Activated CD4-positive, CD25-positive, alpha-beta regulatory T cell treated with anti-CD3 and anti-CD28 coated beads, Interleukin-2, amount 50 U/mL, for 16 hours (primary cell): ENCODE results near the gene WNK1.

ENCODE experiments used
- DNase-seq: peaks from one replicate; pipeline ENCODE4 v3.0.0-alpha.2; 2020; ENCODE audit warnings: low read depth, low spot score

The WNK1 gene

DNA sequence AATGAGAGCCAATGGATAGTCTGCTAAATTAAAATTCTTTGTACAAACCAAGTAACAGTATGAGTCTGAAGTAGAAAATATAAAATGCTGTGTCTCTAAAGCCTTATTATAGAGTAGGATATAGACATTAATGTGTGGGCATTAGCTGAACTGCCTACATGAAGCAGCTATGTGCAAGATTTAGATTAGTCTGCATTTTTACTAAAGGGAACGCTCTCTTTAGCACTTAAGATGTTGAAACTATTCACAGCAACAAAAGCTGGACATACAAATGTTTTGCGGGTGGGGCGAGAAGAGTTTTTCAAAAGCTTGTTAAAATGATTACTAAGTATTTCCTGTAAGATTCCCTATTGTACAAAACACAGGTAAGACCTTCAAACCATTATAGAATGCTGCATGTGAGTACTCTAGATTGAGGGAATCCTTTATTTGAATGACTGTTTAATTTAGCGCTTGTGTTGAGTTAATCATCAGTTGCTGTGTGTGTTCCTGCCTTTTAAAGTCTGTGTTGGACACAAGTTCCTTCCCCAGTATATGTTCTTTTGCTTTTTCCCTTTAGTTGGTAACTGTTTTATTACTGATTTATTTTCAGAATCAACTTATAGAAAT lies 110.0 kb downstream of the WNK1 start:
- DNase-seq, result no peak

DNA sequence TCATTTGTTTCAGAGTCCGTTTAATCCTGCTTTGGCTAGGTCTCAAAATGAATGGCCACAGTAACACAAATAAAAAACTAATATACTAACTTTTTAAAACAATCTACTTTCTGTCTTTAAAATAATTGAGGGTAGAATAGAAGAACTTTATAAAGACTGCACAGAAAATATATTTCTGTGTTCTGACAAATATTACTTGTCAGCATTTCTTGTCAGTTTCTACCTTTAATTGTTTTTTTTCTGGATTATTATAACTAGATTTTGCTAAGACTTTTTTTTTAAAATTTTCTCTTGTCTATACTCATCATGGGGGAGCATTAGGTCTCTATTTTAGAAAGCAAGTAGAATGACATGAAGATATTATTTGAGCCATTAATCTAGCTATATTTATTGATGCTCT lies 110.9 kb downstream of the WNK1 start:
- DNase-seq, result no peak

DNA sequence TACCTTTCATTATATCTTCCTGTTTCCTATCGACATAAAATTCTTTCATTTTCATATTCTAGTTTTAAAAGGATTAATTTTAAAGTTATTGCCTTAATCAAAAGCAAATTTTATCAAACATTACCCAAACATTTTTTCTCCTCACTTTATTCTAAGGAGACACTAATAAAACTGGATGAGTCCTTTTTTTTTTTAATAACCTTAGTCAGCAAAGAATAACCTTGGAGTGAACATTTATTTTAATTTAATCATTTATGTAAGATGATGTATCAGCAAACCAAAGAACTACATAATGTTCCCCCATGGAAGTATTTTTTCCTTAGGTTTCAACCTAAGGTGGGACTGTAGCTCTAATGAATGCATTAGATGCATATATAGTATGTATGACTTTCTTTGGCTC lies 113.2 kb downstream of the WNK1 start:
- no peak for DNase-seq

GRCh38 chr12:867905-868304 lies 115.5 kb downstream of the WNK1 start:
- DNase-seq, result no peak

GRCh38 chr12:868722-869121 lies 116.3 kb downstream of the WNK1 start:
- DNase-seq, result no peak

DNA sequence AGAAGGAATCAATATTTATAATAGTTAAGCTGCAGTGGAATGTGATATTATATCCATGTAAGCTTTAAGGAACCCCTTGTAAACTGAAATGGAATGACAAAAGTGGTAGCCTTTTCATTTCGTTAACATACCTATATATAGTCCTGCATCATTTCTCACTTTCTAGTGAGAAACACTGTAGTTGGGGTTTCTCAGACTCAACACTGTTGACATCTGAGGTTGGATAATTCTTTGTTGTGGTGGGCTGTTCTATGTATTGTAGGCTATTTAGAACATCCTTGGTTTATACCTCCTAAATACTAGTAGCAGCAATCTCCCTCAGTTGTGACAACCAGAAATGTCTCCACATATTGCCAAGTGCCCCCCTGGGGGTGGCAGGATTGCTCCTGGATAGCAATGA lies 118.0 kb downstream of the WNK1 start:
- DNase-seq, result no peak

GRCh38 chr12:873954-874353 lies 121.6 kb downstream of the WNK1 start:
- no peak for DNase-seq

- DNase-seq, result no peak
Observed at GRCh38 chr12:879641-880040, 127.3 kb downstream of the WNK1 start.

DNA sequence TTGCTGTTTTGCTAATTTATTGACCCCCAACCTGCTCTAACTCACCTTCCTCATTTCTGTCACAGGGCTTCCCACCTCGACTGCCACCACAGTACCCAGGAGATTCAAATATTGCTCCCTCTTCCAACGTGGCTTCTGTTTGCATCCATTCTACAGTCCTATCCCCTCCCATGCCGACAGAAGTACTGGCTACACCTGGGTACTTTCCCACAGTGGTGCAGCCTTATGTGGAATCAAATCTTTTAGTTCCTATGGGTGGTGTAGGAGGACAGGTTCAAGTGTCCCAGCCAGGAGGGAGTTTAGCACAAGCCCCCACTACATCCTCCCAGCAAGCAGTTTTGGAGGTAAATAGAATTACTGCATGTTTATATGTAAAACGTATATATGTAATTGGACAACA lies 128.3 kb downstream of the WNK1 start:
- no peak for DNase-seq

GRCh38 chr12:884746-885414 lies 132.5 kb downstream of the WNK1 start:
- no peak for DNase-seq

GRCh38 chr12:885701-886100 lies 133.3 kb downstream of the WNK1 start:
- no peak for DNase-seq

DNA sequence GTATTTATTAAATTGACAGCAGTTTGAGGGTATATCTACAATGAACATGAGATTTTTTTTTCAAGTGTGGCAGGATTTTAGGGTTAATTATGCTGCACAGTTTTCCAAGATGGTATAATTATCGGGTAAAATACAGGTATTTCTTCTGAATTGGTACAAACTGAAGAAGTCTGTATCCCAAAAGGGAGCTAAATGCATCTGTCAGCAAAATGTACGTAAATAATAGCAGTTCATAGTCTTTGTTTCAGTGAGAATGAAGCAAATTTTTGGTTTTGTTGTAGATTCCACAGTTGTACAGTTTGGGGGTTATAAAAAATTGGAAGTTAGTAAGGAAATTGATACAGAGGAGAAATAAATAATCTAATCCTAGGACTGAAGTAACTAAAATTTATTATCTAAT lies 133.8 kb downstream of the WNK1 start:
- DNase-seq, result no peak

DNA sequence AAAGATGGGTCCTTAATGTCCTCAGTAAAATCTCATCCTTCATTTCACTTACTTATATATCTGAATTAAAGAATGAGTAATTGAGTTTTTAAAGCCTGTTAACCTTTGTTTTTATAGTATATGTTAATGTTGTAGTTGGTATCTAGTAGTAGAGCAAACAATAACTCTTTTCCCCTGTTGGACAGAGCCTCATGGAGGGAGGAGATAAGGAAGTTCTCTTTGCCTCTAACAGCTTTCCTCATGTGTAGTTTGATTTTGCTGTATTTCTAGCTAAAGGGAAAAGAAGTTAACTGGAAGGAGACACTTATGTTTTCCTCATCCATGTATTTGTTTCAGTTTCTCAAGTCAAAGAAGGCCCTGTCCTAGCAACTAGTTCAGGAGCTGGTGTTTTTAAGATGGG lies 141.8 kb downstream of the WNK1 start:
- DNase-seq, result no peak

- DNase-seq, result no peak
Observed at GRCh38 chr12:896031-896430, 143.7 kb downstream of the WNK1 start.

- DNase-seq, result no peak
Observed at GRCh38 chr12:897386-897785, 145.0 kb downstream of the WNK1 start.

DNA sequence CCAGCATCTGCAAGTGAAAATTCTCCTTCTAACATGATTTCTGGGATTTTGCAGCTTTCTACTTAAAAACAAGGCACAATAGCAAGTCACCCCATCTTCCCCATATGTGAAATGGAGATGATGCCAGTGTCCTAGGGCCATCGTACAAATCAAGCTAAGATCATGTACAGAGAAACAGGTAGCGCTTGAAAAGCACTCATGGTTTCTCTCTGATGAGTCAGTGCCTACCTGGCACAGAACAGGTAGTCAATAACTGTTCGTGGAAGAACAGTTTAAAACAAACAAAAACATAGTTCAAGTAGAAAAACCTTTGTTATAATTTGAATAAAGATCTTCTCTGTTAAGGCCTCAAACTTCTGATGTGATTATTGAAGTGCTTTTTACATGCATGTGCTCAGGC lies 150.2 kb downstream of the WNK1 start:
- DNase-seq, result no peak

DNA sequence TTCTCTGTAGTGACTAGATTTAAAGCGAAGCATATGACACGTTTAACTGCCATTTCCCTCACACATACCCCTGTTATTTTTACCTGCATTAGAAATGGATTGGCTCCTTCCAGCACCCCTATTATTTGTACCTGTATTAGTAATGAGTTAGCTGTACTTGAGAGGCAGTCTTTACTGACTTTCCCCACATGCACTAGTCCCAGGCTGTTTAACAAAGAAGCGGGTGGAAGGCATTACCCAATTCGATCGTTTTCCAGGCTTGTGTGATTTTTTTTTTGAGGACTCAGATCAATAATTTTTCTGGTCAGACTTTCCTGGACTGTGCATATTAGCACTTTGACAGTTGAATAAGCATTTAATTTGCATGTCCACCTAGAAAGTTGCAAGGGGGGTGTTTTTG lies 150.7 kb downstream of the WNK1 start:
- no peak for DNase-seq

DNA sequence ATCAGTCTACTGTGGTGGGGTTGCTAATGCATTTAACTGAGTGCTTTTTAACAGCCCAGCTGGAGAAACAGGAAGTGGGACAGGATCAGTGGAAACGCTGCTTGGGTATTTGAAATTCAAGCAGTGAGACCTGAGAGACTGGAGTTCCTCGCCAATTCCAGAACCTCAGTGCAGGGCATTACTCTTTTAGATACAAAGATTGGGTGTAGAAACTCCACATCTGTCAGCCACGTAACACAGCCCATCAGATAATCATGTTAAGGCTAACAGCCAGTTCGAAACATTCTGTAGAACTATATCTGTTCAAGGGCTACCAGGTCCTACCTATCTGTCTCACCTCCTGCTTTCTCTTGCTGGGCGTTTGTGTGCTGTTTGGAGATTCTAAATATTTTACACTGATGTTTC lies 151.6 kb downstream of the WNK1 start:
- DNase-seq, result no peak

DNA sequence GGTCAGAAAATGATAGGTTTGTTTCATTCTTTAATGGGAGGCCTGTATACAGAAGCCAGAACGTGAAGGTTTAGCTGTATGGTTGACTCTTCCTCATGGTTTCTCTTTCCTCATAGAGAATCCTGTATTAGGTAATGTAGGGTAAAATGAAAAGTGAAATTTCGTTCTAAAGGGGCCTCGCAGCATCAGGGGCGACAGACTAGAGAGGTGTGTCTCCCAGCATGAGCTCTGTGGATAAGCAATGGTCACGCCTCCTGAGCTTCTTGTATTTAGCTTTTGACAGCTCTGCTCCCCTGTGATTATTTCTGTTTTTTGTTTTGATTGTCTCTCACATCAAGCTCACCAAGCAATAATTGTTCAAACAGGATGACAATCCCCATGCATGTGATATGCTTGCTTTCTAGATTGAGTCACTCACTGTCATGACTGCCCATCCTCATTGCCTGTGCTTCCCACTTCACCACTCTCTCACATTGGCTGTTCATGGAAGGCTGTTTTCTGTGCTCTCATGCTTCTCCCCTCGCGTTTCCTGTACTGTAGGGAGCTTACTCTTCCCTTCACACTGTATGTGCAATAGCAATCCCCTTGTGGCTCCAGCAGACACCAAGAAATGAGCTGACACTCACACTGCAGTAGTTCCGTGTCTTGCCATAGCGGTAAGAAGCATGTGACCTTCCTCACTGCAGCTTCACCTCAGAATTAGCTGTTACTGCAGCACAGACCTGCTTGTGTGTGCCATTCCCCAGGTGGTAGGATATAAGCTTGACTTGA lies 153.1 kb downstream of the WNK1 start:
- no peak for DNase-seq

DNA sequence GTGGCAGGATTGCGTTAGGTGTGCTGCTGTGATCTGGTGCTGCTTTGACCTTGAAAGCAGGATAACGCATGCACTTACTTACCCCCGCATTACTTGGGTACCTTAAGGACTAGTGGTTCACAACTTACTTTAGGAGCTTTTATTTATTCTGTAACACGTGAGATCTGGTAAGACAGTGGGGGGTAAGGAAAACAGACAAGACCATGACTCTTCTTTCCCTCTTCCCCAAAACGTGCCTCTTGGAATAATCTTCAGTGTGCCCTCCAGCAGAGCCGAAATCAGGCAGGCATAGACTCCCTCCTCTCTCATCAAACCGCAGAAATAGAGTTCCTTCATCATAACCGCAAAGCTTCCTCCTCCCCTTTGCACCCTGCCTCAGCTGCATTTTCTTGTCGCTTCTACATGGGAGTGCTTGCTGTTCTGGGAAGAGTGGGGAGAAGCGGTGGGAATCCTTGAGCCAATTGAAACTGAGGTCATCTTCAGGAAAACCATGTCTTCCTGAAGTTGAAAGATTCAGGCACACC lies 153.7 kb downstream of the WNK1 start:
- DNase-seq, result no peak

DNA sequence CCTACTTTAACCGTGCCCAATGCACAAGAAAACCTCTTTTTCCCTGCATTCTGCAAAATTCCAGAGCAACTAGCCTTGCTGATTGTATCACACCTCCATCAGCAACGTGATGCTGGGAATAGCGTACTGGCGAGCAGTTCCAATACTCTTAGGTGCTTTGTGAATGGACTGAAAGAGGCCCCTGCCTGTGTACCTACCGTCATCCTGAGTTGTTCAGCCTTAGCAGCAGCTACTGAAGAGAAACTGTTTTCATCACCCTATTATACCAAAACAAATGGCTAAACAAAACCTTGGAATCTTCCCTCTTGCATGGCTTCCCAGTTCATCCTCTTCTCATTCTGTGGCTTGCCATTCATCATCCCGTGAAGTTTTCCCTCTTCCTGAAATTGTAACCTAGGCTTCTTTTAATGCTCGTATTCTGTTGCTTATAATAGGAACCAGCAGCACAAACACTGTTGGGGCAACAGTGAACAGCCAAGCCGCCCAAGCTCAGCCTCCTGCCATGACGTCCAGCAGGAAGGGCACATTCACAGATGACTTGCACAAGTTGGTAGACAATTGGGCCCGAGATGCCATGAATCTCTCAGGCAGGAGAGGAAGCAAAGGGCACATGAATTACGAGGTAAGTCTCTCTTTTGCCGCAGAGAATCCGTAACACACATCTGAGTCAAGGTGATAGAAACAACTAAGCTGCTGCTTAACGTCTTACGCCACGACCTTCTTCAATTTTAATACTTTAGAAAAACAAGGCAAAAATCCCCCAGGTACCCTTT lies 155.2 kb downstream of the WNK1 start:
- no peak for DNase-seq

GRCh38 chr12:909861-910260 lies 157.5 kb downstream of the WNK1 start:
- no peak for DNase-seq
